HG03520 (cell line): ENCODE data around the gene SOX5.
A peak's percentile ranks its signal among the peaks of the same experiment; 100 is the strongest.

ENCODE experiments used
- ATAC-seq: cut with Tn5 transposase; IDR thresholded peaks from one replicate; pipeline ENCODE4 v1.9.1; 2021; ENCODE audit warnings: mild to moderate bottlenecking, moderate library complexity; ENCODE audit not compliant: unreplicated experiment

The SOX5 gene

DNA sequence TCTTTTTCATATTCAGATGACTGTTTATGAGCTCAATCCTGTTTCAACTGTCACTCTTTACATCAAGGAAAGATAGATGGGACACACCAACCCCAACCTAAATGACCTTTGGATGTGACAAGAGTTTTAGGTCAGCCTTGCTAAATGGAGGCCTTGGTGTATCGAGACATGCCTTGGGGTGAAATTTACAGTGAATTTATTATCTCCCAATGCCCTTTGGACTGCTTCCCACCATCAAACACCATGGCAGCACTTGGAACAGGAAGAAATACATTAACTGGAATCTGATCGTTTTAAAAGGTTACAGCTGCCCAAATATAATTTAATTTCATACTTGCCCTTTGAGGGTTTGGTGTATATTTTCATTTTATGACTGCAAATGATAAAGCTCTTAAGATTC lies 327.6 kb downstream of the SOX5 start:
- no peak for ATAC-seq

DNA sequence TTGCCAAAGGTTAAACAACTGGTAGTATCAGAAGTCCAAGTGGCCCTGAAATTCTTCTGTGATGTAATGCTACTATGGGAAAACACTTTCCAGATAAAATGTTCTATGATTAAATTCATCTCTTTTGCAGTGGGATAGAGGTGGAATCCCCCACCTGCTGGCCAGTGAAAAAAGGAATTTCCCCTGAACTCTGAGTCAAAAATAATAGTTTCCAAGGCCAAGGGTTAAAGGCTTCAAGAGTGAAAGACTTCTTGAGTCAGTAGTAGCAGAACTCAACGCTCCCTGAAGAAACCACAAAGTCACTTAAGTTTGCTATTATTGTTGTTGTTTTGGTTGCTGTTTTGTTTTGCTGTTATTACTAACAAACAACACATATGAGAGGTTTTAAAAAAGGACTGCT lies 330.8 kb downstream of the SOX5 start:
- ATAC-seq: peak; percentile 57

DNA sequence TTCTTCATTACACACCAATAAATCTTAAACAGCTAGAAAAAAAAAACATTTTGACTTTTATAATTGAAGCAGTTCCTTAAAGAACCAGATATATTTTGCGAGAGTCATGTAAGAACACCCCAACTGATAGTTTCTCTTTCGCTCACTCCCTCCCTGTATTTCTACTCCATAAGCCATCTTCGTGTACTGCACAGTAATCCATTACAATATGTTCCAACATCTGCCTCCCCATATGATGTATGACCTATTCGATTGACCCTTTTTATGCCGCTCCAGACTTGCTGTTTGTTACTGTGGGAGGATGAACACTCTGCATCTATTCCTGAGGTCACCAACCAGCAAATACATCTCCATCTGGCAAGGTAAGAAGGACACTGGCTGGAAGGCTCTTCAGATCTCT lies 331.7 kb downstream of the SOX5 start:
- ATAC-seq: no peak

DNA sequence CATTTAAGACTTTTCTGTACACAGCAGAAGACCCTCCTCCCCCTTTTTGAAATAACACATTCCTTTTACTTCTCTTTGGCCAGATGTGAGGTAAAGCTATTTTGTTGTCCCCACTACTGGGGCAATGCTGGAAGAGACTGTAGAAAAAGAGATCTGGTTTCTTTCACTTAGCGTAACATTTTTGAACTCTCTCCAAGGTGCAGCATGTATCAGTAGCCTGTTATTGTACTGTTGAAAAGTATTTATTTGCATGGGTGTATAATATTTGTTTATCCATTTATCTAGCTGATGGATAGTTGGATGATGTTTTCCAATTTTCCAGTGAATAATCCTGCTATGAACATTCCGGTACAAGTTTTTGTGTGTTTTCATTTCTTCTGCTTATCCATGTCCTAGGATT lies 335.2 kb downstream of the SOX5 start:
- ATAC-seq: no peak

DNA sequence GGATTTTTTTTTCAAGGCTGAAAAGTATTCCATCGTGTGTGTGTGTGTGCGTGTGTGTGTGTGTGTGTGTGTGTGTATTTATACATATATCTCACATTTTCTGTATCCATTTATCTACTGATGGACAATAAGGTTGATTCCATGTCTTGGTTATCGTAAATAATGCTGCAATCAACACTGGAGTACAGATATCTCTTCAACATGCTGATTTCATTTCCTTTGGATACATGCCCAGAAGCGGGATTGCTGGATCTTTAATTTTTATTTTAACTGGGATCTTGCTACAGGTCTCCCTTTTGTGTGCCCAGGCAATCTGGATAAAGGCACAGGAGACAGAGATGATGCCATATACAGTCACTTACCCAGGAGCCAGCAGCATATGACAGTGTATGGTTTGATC lies 338.1 kb downstream of the SOX5 start:
- ATAC-seq: no peak

DNA sequence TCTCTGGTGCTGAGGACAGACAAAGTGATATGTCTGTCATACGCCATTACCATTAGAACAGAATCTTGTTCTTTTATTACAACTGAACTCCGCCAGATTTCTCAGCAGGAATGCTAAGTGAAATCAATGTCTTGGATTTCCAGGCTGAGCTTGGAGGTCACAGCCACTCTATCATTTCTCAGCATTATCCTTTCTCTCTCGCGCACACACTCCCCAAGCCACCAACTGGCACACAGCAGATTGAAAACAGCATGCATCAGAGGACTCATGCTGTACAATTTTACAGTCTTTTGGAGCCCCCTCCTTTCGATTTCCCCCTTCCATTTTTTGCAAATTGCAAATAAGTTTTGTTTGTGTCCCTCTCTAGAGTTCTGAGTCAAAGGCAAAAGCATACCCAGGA lies 348.6 kb downstream of the SOX5 start:
- ATAC-seq: no peak

DNA sequence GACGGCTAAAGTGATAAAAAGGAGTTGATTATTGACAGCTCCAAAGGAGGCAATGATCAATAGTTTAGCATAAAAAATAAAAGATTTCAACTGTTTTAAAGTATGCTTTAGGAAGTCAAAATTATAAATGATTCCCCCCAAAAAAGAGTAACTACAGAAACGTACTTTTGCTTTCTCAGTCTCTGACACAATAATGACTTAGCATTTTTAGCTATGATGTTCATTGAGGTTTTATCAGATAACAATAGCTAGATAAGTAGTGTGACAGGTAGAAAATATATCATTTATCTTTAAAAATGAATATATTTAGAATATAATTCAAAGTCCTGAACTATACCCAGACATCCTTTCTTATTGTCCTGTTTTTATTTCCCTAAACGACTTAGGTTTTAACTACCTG lies 352.9 kb downstream of the SOX5 start:
- ATAC-seq: no peak

DNA sequence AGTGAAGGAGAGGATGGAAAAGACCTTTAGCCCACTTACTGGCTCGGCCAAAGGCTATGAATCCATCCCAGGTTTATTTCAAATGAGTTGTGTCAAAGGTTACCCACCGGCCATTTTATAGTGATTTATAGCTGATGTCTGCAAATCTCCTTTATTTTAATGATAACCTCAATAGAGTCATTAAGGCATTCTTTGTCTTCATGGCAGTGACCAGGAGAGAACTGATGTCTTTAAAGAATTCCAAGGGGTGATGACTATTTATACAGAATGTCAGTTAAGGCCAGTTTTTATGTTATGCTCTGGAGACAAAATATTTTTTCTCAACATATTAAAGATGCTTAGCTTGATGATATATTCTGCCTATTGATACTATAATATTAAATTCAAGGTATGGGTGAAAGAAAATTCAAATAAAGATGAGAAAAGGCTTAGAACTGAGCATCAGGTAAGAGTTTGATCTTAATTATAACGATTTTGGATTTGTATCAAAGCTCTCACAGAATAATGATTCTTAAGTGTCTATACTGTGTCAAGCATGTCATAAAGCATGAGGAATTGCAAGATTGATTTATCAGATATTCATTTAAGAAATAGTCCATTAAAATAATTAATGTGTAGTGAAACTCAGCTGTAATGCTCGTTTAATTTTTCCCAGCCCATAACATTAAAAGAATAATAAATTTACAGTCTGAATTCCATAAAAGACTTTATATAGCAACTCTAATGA lies 361.5 kb downstream of the SOX5 start:
- ATAC-seq: no peak

DNA sequence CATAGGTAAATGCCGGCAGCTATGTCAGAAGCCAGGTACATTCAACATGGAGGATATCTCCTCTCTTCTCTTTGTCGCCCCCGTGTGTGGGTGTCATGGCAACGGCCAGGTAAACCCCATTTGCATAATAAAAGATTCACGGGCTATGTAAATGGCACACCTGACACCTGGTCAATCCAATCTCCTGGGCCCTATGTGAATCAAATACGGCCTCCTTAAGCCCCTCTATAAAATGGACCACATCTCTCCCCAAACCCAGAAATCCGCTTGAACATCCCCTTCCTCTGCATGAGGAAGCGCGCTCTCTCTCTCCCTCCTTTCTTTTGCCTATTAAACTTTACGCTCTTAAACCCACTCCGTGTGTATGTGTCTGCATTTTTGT lies 363.7 kb downstream of the SOX5 start:
- ATAC-seq: no peak

DNA sequence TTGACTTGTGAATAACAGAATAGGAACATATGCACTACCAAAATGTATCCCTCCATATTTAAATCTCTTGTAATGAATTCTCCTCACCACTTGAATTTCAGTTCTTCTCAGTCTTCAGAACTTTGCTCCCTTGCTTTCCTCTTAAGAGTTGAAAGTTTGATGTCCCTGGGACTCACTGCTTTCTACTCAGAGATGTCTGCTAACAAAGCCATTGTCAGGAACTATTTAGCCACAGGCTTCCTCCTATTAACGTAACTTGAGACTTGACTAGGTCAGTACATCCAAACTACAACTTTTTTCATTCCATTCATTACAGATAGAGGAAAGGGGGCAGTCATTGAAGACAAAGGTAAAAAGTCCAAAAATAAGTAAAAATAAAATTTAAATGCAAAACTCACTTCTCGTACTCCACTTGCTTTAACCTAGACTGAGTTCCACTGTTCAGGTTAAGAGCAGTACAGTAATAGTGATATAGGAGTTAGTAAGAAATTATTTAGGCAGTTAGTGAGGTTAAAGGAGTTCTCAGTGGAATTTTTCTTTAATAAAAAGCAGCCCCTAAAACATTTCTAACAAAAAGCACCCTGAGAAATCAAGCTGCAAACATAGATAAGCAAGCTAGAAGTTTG lies 364.2 kb downstream of the SOX5 start:
- ATAC-seq: no peak

DNA sequence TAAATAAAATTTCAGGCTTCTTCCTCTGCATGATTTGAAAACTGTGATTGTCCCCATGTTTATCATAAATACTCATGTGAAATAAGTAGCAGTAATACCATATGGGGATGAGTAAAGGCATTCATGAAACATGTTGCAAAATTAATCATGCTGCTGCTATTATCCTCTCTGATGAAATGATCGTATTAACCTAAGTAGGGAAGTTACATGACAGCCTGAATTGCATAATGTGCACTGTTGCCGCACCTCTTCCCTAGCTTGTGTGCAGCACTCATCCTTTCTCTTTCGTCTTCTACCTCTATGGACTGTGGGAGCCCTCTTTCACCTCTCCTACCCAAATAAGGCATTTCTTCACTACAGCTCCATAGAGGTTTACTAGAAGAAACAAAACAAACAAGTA lies 367.6 kb downstream of the SOX5 start:
- no peak for ATAC-seq

DNA sequence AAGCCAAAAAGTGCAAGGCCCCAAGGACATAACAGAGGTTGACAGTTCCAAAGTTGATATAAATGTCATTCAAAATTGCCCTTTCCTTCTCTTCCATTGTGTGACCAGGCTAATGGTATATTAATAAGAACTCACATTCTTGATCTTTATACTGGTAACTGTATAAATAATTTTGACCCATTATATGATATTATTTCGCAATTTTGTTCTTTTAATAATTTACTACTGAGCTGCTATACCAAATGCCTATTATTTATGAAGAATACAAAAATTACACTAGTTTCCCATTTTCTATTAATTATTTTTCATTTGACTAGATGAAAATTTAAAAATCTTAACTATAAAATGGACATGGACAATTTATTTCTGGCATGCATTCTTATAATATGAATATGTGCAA lies 370.2 kb downstream of the SOX5 start:
- no peak for ATAC-seq

DNA sequence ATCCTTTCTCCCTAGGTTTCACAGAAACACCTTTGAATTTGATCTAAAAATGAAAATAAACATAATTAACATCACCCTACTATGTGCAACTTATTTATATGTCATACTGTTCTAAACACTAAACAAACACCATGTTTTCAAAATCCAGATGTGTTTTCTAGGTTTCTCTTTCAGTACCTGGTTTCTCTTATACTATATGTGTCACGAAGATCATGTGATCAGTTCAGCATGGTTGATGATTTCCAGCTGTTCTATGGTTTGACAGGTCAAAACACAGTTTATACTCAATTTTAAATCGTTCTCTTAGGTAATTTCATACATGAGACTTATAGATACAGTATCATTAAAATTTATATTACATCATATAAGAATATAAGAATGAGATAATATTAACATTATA lies 373.1 kb downstream of the SOX5 start:
- ATAC-seq: peak; percentile 96

DNA sequence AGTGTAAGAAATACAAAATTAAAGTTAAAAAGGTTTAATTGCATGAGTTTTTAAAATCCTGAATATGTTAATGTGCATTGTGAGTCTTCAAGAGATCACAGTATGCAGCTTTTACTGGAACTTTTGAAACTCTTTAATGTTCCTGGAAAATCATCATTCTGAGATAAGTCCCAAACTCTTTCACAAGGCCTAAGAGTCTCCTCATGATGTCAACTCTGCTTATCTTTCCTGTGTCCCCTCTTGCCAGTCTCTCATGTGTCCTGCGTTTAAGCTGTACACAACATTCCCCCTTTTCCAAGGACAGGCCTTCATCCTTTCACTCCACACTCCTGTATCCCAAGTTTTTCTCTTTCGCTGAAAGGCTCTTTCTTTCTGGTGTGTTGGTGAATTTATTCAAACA lies 380.1 kb downstream of the SOX5 start:
- no peak for ATAC-seq

DNA sequence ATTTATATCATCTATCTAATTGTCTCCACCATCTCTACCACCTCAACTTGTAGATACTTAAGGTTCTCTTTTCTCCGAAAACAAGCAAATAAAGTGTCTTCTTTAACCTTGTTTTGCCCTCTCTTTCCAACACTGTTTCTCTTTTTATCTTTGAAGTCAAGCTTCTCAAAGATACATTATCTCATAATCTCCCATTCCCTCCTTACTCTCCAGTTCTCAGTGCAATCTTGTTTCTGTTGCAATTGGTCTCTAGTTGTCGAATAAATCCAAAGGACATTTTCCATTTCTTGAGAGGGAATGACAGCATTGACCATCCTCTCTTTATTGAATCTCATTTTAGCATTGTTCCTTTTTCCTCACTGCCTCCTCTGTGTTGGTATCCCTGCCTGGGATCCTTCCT lies 383.3 kb downstream of the SOX5 start:
- ATAC-seq: no peak

DNA sequence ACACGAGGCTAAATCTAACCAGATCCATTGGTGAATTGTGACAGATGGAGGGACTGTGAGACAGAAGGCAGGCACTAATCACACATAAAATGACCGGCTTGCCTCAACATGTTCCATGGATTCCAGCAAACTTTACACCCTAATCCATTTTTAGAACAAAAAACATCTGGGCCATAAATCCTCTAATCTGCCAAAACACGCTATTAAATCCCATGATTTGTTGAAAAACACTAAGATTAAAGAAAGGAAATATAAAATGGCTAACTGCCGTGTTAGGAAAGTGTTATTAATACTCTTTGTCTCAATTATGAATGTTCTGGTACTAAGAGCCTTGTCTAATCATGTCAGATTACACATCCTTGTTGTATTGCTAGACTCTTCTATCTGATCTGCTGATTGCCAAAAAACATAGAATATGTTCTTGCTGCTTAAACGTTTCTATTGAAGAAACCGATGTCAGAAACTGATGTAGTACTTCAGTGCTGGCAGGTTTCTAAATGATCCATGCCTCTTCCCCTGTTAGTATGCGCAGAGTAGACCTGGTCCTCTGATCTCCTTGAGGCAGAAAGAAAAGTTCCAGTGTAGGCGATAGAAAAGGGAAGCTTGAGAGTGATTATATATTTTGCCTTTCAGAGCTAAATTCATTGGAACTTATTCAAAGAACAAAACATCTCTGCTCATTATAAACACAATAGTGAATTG lies 384.9 kb downstream of the SOX5 start:
- no peak for ATAC-seq

DNA sequence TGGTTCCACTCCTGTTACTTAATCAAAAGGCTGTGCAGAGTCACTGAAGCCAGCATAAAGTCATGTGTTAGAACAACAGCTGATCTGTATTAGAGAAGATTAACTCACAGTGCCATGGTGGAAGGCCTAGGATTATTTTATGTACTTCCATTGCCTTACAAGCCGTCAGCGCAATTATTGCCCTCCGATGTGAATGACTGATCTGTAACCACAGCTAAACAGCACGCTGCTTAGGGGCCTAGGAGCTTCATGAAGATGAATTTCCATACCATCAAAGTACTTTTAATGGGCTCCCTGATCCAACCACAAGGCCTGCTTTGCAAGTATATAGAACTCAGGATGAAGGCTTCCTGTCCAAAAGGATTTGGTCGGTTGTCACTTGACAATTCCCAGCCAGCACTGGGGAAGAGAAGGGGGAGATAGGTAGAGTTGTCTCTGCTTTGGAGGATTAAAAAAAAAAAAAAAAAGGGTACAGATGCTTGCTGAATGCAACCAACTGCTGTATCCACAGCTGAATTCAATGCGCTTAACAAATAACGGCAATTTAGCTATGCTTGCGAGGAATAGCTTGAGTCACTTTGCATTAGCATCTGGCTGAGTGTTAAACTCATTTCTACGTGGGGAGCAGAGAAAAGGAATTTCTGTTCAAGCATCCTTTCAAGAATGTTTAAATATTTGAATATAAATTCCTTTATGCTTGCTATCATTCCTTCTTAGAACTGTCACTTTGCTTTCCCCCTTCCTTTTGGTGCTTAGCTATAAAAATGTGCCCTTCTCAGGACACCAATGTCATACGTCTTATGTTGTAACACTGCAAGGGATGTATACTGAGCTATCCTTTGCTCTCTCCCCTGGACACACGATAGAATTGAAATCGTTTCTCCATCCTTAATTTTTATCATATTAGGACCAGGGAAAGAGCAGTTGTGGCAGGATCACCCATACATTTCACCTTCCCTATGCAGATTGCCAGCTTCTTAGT lies 387.8 kb downstream of the SOX5 start:
- ATAC-seq: no peak

DNA sequence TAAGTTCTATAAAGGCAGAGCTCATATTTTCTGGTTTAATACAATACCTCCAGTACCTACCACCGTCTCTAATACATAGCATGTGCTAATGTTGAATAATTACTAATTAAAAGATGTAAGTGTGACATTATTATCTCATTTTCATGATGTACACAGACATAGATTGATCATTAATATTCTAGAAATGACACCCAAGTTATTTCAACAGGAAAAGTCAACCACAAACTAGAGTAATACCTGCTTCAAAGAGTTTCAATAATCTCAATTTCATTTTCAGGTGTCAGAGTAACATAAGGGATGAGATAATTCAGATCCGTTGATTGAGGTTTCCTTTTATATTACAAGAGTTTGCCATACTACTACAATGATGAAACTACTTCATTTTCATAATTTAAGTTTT lies 388.9 kb downstream of the SOX5 start:
- peak; percentile 91 for ATAC-seq

DNA sequence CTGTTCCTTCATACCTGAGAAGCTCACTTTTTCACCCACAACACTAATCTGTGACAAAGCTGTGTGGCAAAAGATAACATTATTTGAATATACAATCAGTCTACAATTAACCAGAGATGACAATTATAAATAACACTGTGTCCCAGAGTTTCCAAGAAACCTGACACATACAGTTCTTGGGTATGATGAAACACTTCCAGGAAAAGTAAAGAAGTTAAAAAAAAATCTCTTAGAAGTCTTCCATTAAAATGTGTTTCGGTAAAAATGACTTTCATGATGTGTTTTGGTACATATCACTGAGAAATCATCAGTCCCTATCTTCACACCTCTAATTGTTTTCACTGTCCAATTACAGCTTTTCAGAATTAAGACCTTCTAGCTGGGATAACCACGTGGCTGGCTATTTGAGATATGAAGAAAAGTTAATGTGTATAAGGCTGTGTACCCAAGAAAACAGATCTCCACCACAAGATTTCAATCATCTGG lies 390.2 kb downstream of the SOX5 start:
- ATAC-seq: no peak

DNA sequence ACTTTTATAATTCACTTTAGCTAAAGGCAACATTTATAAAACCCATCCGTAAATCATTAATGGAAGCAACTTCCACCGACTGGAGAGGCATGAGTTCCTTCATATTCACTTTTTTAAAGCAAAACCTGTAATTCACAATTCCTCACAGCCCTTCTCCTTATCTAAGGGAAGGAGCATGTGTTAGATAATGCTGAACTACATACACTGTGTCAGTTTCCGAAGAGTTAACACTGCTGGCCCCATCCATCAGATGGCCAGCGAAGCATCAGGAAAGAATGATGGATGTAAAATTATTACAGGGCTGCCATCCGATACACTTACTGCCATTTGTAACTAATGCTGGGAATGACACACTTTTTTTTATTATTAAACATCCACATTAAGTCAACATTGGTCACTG lies 392.8 kb downstream of the SOX5 start:
- no peak for ATAC-seq

DNA sequence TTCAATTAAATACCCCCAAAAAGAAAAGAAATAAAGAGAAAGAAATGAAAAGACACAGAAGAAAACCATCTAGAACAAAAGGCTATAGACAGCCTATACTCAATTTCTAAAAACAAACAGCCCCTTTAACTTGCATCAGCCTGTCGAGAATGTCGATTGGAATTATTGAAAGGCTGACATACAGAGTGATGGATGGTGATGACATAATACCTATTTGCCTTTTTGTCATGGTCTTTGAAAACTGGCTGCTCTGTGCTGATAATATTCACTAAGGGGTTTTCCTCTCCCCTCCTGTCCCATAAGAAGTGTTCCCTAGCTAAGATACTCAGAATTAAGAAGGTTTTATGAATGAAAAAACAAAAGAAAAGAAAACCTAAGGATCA lies 393.7 kb downstream of the SOX5 start:
- no peak for ATAC-seq
